IMR-90 (cell line): ENCODE measurements around the gene SKIL. TPM values are rescaled to one million over a fixed set of nuclear protein-coding genes. Genes with fewer than 3 reads are reported as not detected.

Experiments used
- ATAC-seq: fragments of 200-7000 bp; cut with Tn5 transposase; 2 replicates; pipeline ENCODE4 v1.9.1; 2020; ENCODE audit warnings: low read depth, mild to moderate bottlenecking, moderate library complexity
- BruUV-seq: library from RNA; stranded (reverse); fragments of 400-500 nt; replicated peaks from 2 replicates; lab custom pipeline; 2021; lab: Mats Ljungman, UMichigan
- CTCF ChIA-PET: fragments of 300-600 bp; formaldehyde crosslinking; extraction: SDS; loops from one replicate; lab custom pipeline; 2021; ENCODE audit warnings: antibody characterized with exemption; lab: Yijun Ruan, JAX
- POLR2A ChIA-PET: fragments of 300-600 bp; sonication (Branson Sonifier 250); formaldehyde crosslinking; loops from one replicate; lab custom pipeline; 2022; ENCODE audit warnings: antibody characterized with exemption; ENCODE audit not compliant: unreplicated experiment; lab: Charles Lee
- DNase-seq: peaks from one replicate; pipeline ENCODE4 v3.0.0; 2013
- H2AFZ ChIP-seq: replicated peaks from 2 replicates; pipeline ENCODE3; 2013; ENCODE audit warnings: low read length, mild to moderate bottlenecking; ENCODE audit not compliant: poor library complexity
- H2AK5ac ChIP-seq: 2 replicates; pipeline ENCODE4 v1.6.1; 2013; ENCODE audit warnings: low read depth, low read length, inconsistent platforms
- H2AK9ac ChIP-seq: replicated peaks from 2 replicates; pipeline ENCODE3; 2013; ENCODE audit warnings: mild to moderate bottlenecking, low read depth, low read length, moderate library complexity; ENCODE audit not compliant: poor library complexity
- H2BK120ac ChIP-seq: 2 replicates; pipeline ENCODE4 v1.6.1; 2013; ENCODE audit warnings: low read depth, low read length, inconsistent platforms
- H2BK15ac ChIP-seq: 3 replicates; pipeline ENCODE4 v1.6.1; 2013; ENCODE audit warnings: low read depth, low read length, inconsistent platforms
- H2BK20ac ChIP-seq: 2 replicates; pipeline ENCODE4 v1.6.1; 2013; ENCODE audit warnings: low read depth, mild to moderate bottlenecking, inconsistent platforms, low read length, moderate library complexity
- H2BK5ac ChIP-seq: 2 replicates; pipeline ENCODE4 v1.6.1; 2013; ENCODE audit warnings: mild to moderate bottlenecking, low read depth, low read length, inconsistent platforms; ENCODE audit not compliant: poor library complexity, severe bottlenecking
- H3K14ac ChIP-seq: replicated peaks from 2 replicates; pipeline ENCODE4 v1.6.1; 2013; ENCODE audit warnings: low read depth, low read length, inconsistent platforms
- H3K18ac ChIP-seq: 2 replicates; pipeline ENCODE4 v1.6.1; 2013; ENCODE audit warnings: low read depth, low read length, control low read depth
- H3K23ac ChIP-seq: 2 replicates; pipeline ENCODE4 v1.6.1; 2013; ENCODE audit warnings: low read depth, low read length, inconsistent platforms
- H3K27ac ChIP-seq: 2 replicates; pipeline ENCODE4 v1.5.1; 2013; ENCODE audit warnings: mild to moderate bottlenecking, control low read depth, low read length; ENCODE audit not compliant: insufficient read depth
- H3K27me3 ChIP-seq: 2 replicates; pipeline ENCODE4 v1.6.1; 2013; ENCODE audit warnings: low read length; ENCODE audit not compliant: control insufficient read depth, insufficient read depth
- H3K36me3 ChIP-seq: 2 replicates; pipeline ENCODE4 v1.6.1; 2013; ENCODE audit warnings: low read length, mixed read lengths; ENCODE audit not compliant: control insufficient read depth, insufficient read depth
- H3K4ac ChIP-seq: 2 replicates; pipeline ENCODE4 v1.6.1; 2013; ENCODE audit warnings: low read depth, low read length, inconsistent platforms
- H3K4me1 ChIP-seq: 2 replicates; pipeline ENCODE4 v1.6.1; 2013; ENCODE audit warnings: low read length, mixed read lengths; ENCODE audit not compliant: control insufficient read depth, insufficient read depth
- H3K4me2 ChIP-seq: 2 replicates; pipeline ENCODE4 v1.6.1; 2013; ENCODE audit warnings: low read depth, mild to moderate bottlenecking, control low read depth, low read length, moderate library complexity
- H3K4me3 ChIP-seq: 2 replicates; pipeline ENCODE4 v1.5.1; 2013; ENCODE audit warnings: low read depth, mild to moderate bottlenecking, control low read depth, low read length, moderate library complexity; ENCODE audit not compliant: insufficient read depth
- H3K56ac ChIP-seq: 2 replicates; pipeline ENCODE4 v1.6.1; 2013; ENCODE audit warnings: low read length, inconsistent platforms; ENCODE audit not compliant: insufficient read depth; ENCODE audit errors: extremely low read depth
- H3K79me1 ChIP-seq, 2 experiments: 2 replicates each; pipeline ENCODE4 v1.6.1; 2013; ENCODE audit warnings: low read length in 2 of 2, inconsistent platforms in 1 of 2, low read depth in 1 of 2
- H3K9ac ChIP-seq: 2 replicates; pipeline ENCODE4 v1.6.1; 2013; ENCODE audit warnings: low read depth, low read length, control low read depth
- H3K9me1 ChIP-seq: 2 replicates; pipeline ENCODE4 v1.6.1; 2013; ENCODE audit warnings: low read length, inconsistent platforms; ENCODE audit not compliant: insufficient read depth
- H3K9me3 ChIP-seq: 2 replicates; pipeline ENCODE4 v1.6.1; 2013; ENCODE audit warnings: low read length; ENCODE audit not compliant: control insufficient read depth, insufficient read depth
- H4K20me1 ChIP-seq: 2 replicates; pipeline ENCODE4 v1.6.1; 2013; ENCODE audit warnings: low read length, inconsistent platforms; ENCODE audit not compliant: insufficient read depth
- H4K5ac ChIP-seq: 2 replicates; pipeline ENCODE4 v1.6.1; 2013; ENCODE audit warnings: mild to moderate bottlenecking, low read depth, low read length, control low read depth
- H4K8ac ChIP-seq, 2 experiments: 2 replicates each; pipeline ENCODE4 v1.6.1; 2013; ENCODE audit warnings: low read depth in 2 of 2, low read length in 2 of 2, control low read depth in 1 of 2, inconsistent platforms in 1 of 2
- H4K91ac ChIP-seq: 2 replicates; pipeline ENCODE4 v1.6.1; 2013; ENCODE audit warnings: low read depth, low read length, inconsistent platforms; ENCODE audit not compliant: insufficient read depth
- BHLHE40 ChIP-seq: fragments of 150-350 bp; IDR thresholded peaks from 2 replicates; pipeline ENCODE4 v1.6.1; 2016; ENCODE audit warnings: mild to moderate bottlenecking, low read depth, low read length
- WGBS, 2 experiments: methylation state at CpG; one replicate each; pipeline versions ENCODE4 v1.1.5 to v1.1.7; 2013; ENCODE audit warnings: missing lambda C conversion rate in 2 of 2; ENCODE audit not compliant: insufficient read length in 1 of 2; ENCODE audit errors: extremely low coverage in 2 of 2; 5-methylcytosine and 5-hydroxymethylcytosine counted together
- dilution Hi-C: fragments of 300-500 bp; cut with HindIII; formaldehyde crosslinking; loops from one replicate; pipeline ENCODE4 v1.14.3; 2018; ENCODE audit warnings: low sequenced_read_pairs; ENCODE audit not compliant: unreplicated experiment
- in situ Hi-C: fragments of 300-500 bp; cut with MboI; formaldehyde crosslinking; loops from 3 replicates; pipeline ENCODE4 v1.14.3; 2019; ENCODE audit warnings: low sequenced_read_pairs, inconsistent platforms, mixed read lengths
- intact Hi-C: fragments of 100-400 bp; cut with micrococcal nuclease; formaldehyde crosslinking; loops from 2 replicates; pipeline ENCODE4 v1.10.0; 2022
- polyA plus RNA-seq, 3 experiments: library from polyadenylated mRNA; depleted of rRNA; stranded (reverse); fragments of >200 nt; gene quantifications; 2 replicates each; pipeline ENCODE4 v1.2.3, GENCODE V29; 2012; ENCODE audit warnings: low replicate concordance in 1 of 3
- total RNA-seq: library from RNA; depleted of rRNA; stranded (reverse); fragments of >200 nt; gene quantifications from 2 replicates; pipeline ENCODE4 v1.2.3, GENCODE V29; 2012

The SKIL gene
- total and polyA plus RNA-seq, 2 of the 4 experiments (the other 2 are of a cell fraction), result 9.2 to 55.9 TPM

GRCh38 chr3:170321321-170322034 lies 36.0 kb upstream of the SKIL start:
- Histone ChIP-seq H3K14ac (no peak overlapping the region), H3K9ac (no peak overlapping the region)
- 86 to 100% methylated on average over 1 to 6 of the region's 11 CpGs for WGBS, 2 experiments

More at GRCh38 chr3:170321321-170322034, 36.0 kb upstream of the SKIL start:
- Histone ChIP-seq H3K4me3 (no peak overlapping the region), H3K27me3 (no peaks in the 10 kb centered on the region), H2BK20ac (no peak overlapping the region), H3K4me2 (no peak overlapping the region), H2BK5ac (no peak overlapping the region), H2AFZ (no peak overlapping the region), H3K56ac (no peak overlapping the region), H3K4me1 (no peaks in the 10 kb centered on the region), H2BK15ac (no peak overlapping the region), H4K91ac (no peak overlapping the region), H2BK120ac (no peak overlapping the region), H3K9me1 (no peaks in the 10 kb centered on the region), H3K36me3 (no peaks in the 10 kb centered on the region), H2AK5ac (no peak overlapping the region), H3K27ac (no peak overlapping the region), H3K23ac (no peak overlapping the region), H3K4ac (no peak overlapping the region), H3K79me1 (no peaks in the 10 kb centered on the region), H3K9me3 (no peaks in the 10 kb centered on the region), H4K20me1 (no peaks in the 10 kb centered on the region), H3K18ac (no peak overlapping the region), H2AK9ac (no peak overlapping the region), H4K5ac (no peak overlapping the region), H4K8ac (no peak overlapping the region)
- TF ChIP-seq BHLHE40, result no peak
- POLR2A ChIA-PET, result interaction anchor here (0.6 kb wide), 1 partner anchor 93 kb away, joined by 5 read pairs; no protein-coding TSS in a partner anchor
- no TSS peak for BruUV-seq
- CTCF ChIA-PET, result interaction anchor here (0.6 kb wide), 1 partner anchor 91 kb away, joined by 3 read pairs; no protein-coding TSS in a partner anchor
- dilution Hi-C loops (no loop called here), intact Hi-C loops (no loop called here), in situ Hi-C loops (no loop called here)
- DNase-seq (no peak), ATAC-seq (no peak)
